ENCODE data around the gene SPATC1L.
"Not testable (repeated sequence)": the region's sequence is repeated elsewhere in the genome, so short reads cannot be mapped to it uniquely, and the experiment has no call there.

The SPATC1L gene

DNA sequence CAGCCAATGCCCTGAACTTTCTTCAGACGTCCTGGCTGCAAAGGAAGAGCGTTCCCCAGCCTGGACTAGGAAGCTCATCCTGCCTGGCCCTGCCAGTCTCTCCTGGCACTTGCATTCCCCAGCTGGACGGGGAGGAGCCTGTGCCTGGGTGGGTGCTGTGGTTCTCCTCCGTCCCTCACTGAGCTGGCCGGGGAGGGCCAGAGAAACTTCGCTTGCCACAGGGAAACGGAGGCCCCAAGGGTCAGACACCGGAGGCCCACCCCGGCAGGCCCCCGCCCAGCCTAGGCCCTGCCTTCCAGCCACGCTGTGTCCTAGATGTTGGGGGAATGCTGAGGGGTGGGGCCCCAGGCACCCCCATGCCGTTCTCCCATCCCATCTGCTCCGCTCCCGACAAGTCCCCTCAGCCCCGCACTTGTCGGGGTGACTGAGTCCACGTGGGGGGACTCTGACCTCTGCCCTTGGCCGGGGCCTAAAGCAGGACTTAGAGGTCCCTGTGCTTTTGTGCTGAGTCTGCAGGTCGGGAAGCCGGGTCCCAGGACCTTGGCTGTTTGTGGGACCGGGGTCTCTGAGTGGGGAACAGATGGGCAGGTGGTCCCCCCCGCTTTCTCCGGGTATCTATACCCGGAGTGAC, 33.7 kb downstream of the SPATC1L start:
- CTCF ChIA-PET, result interaction anchor here (0.6 to 1.2 kb wide), 2 partner anchors 78 to 80 kb away, joined by 3 to 4 read pairs; partner anchors contain the start of gene LSS
- DNase-seq (ENCODE audit: low read depth, low spot score), result no peak

DNA sequence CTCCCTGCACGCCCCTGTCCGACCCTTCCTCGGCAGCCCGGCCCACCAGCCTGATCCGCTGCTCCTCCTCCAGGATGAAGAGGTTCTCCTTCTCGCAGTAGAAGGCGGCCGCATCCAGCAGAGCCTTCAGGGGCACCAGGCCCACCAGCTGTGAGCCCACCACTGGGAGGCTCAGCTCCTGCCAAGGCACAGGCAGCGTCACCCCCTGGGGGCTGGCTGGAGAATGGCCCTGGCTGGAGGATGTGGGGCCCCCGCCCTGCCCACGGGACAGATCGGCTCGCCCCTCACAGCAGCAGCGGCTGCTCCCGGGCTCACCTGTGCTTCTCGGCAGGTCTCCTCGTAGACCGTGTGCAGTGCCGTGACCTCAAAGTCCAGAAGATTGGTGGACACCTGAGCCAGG, 34.2 kb downstream of the SPATC1L start:
- TF ChIP-seq, protein P1, sequence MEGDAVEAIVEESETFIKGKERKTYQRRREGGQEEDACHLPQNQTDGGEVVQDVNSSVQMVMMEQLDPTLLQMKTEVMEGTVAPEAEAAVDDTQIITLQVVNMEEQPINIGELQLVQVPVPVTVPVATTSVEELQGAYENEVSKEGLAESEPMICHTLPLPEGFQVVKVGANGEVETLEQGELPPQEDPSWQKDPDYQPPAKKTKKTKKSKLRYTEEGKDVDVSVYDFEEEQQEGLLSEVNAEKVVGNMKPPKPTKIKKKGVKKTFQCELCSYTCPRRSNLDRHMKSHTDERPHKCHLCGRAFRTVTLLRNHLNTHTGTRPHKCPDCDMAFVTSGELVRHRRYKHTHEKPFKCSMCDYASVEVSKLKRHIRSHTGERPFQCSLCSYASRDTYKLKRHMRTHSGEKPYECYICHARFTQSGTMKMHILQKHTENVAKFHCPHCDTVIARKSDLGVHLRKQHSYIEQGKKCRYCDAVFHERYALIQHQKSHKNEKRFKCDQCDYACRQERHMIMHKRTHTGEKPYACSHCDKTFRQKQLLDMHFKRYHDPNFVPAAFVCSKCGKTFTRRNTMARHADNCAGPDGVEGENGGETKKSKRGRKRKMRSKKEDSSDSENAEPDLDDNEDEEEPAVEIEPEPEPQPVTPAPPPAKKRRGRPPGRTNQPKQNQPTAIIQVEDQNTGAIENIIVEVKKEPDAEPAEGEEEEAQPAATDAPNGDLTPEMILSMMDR (IDR thresholded peaks at IDR 0.05; ENCODE audit: insufficient read depth, low read length, missing control alignments), result no peak
- no peak for DNase-seq (ENCODE audit: low read depth, low spot score)
- ChIA-PET CTCF (interaction anchor here (1.0 to 1.2 kb wide), 3 partner anchors 8 to 177 kb away, joined by 3 to 4 read pairs (median 4); no protein-coding TSS in a partner anchor), POLR2A (no interaction called here)
- no peak overlapping the region for H3K4me3 ChIP-seq (ENCODE audit: low read depth, low read length)

More for the DNA sequence above, 33.7 kb downstream of the SPATC1L start:
- POLR2A ChIA-PET, result no interaction called here
- H3K4me3 ChIP-seq (ENCODE audit: low read depth, low read length), result no peak overlapping the region
- TF ChIP-seq, protein P1 (IDR thresholded peaks at IDR 0.05; ENCODE audit: insufficient read depth, low read length, missing control alignments), result no peak

DNA sequence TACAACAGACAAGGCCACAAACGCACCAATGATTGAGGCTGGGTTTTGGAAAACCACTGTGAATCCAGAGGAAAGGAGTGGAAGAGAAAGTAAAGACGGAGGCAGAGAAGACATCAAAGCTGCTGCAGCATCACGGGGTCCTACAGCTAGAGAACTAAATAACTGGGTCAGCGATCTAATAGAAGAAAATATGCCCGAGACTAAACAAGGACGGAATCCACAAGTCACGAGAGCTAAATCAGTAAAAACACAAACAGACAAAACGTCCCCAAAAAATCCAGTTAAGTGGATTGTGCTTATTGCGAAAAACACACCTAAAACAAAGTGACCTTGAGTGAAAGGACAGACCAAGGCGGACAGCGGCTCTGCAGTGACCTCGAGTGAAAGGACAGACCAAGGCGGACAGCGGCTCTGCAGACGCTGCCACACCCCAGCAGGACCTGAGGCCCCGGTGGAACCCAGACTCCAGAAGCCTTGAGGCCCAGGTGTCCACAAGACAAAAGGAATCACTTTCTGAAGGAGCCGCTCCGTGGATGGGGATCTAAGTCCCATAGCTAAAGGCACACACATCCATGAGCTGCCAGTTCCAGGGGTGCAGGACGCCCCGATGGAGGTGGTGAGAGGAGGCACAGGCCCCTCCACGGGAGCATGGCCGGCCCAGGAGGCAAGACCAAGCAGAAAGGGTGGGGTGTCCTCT, 34.9 kb downstream of the SPATC1L start:
- ChIA-PET CTCF (interaction anchor here (1.0 to 1.2 kb wide), 3 partner anchors 9 to 176 kb away, joined by 3 to 4 read pairs (median 4); no protein-coding TSS in a partner anchor), POLR2A (no interaction called here)
- no peak for DNase-seq (ENCODE audit: low read depth, low spot score)
- TF ChIP-seq, protein P1 (IDR thresholded peaks at IDR 0.05; ENCODE audit: insufficient read depth, low read length, missing control alignments), result no peak
- H3K4me3 ChIP-seq (ENCODE audit: low read depth, low read length), result no peak overlapping the region

DNA sequence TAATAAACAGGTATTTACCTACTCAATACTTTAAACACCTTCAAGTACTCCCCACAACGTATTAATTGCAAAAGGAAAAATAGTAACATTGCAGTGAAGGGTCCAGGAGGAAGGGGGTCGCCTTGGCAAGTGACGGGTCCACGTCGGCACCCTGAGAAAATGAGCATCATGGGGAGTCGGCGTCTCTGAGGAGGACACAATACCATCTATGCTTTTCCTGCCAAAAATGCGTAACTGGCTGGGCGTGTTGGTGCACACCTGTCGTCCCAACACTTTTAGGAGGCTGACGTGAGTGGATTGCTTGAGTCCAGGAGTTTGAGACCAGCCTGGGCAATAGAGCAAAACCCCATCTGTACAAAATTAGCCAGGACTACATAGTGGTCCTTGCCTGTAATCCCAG, 36.2 kb downstream of the SPATC1L start:
- TF ChIP-seq, protein P1 (IDR thresholded peaks at IDR 0.05; ENCODE audit: insufficient read depth, low read length, missing control alignments), result no peak
- ChIA-PET POLR2A (no interaction called here), CTCF (no interaction called here)
- no peak for DNase-seq (ENCODE audit: low read depth, low spot score)
- H3K4me3 ChIP-seq (ENCODE audit: low read depth, low read length), result no peak overlapping the region

DNA sequence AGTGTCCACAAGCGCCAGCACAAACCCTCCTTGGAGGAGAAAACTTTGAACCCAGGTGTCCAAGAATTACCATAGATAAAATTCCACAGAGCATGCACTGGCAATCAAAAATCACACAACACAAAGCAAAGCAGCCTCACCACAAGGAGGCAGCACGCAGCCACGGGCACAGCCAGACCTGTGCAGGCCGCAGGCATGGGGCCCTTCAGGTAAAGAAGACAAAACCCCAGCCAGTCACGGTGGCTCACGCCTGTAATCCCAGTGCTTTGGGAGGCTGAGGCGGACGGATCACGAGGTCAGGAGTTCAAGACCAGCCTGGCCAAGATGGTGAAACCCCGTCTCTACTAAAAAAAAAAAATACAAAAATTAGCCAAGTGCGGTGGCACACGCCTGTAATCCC, 36.8 kb downstream of the SPATC1L start:
- DNase-seq (ENCODE audit: low read depth, low spot score); H3K4me3 ChIP-seq (ENCODE audit: low read depth, low read length); POLR2A ChIA-PET: not testable (repeated sequence)
- CTCF ChIA-PET, result interaction anchor here (0.7 to 1.2 kb wide), 2 partner anchors 14 to 178 kb away, joined by 3 read pairs; no protein-coding TSS in a partner anchor
- TF ChIP-seq, protein P1 (IDR thresholded peaks at IDR 0.05; ENCODE audit: insufficient read depth, low read length, missing control alignments), result peak; percentile 57

DNA sequence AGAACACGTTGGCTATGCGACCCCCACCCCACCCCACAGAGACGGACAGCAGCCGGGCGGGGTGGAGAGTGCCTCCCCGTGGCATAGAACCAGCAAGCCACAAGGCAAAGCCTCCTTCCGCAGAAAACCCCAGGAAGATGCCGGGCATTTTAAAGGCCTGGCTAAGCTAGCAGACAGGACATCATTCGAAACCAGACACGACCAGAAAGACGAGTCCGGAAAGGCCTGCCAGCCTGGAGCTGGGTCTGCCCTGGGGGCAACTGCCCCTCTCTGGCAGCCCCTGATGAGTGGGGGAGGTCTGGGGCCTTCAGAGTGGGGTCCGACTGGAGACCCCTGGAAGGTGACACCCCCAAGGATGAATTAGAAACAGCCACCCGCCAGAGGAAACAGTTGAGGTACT, 37.4 kb downstream of the SPATC1L start:
- CTCF ChIA-PET, result interaction anchor here (0.7 to 1.2 kb wide), 2 partner anchors 15 to 178 kb away, joined by 3 read pairs; no protein-coding TSS in a partner anchor
- no peak overlapping the region for H3K4me3 ChIP-seq (ENCODE audit: low read depth, low read length)
- TF ChIP-seq, protein P1 (IDR thresholded peaks at IDR 0.05; ENCODE audit: insufficient read depth, low read length, missing control alignments), result no peak
- DNase-seq (ENCODE audit: low read depth, low spot score), result no peak
- POLR2A ChIA-PET, result no interaction called here
